ENCODE results near the gene VWCE.

VWCE gene

GRCh38 chr11:61272731-61273130, 22.4 kb downstream of the VWCE start:
- H3K9me3 ChIP-seq (ENCODE audit: control insufficient read depth in 1 of 2, low read length in 2 of 2), result no peaks in the 10 kb centered on the region
- no peaks in the 10 kb centered on the region for H3K27me3 ChIP-seq (ENCODE audit: control insufficient read depth in 1 of 2, insufficient read depth in 2 of 2, low read length in 2 of 2)
- peaks cover 7 to 10% of the 10 kb centered on the region in 2 donors for H3K4me1 ChIP-seq (ENCODE audit: control insufficient read depth in 1 of 2, insufficient read depth in 2 of 2, low read length in 2 of 2)
- H3K4me3 ChIP-seq (ENCODE audit: low read depth in 1 of 2, low read length in 2 of 2), result no peak overlapping the region
- no peak overlapping the region for H3K27ac ChIP-seq (ENCODE audit: low read depth, low read length)
- H3K36me3 ChIP-seq (ENCODE audit: control insufficient read depth in 1 of 2, insufficient read depth in 2 of 2, low read length in 2 of 2), result no peaks in the 10 kb centered on the region
- no peak overlapping the region for H3K9ac ChIP-seq (ENCODE audit: low read depth in 1 of 2, low read length in 2 of 2)

GRCh38 chr11:61270354-61271076, 24.6 kb downstream of the VWCE start:
- Histone ChIP-seq H3K27me3 (ENCODE audit: control insufficient read depth in 1 of 2, insufficient read depth in 2 of 2, low read length in 2 of 2) (no peaks in the 10 kb centered on the region), H3K4me1 (ENCODE audit: control insufficient read depth in 1 of 2, insufficient read depth in 2 of 2, low read length in 2 of 2) (peaks cover 15 to 28% of the 10 kb centered on the region in 2 donors), H3K9ac (ENCODE audit: low read depth in 1 of 2, low read length in 2 of 2) (no peak overlapping the region), H3K9me3 (ENCODE audit: control insufficient read depth in 1 of 2, low read length in 2 of 2) (no peaks in the 10 kb centered on the region), H3K27ac (ENCODE audit: low read depth, low read length) (no peak overlapping the region), H3K36me3 (ENCODE audit: control insufficient read depth in 1 of 2, insufficient read depth in 2 of 2, low read length in 2 of 2) (no peaks in the 10 kb centered on the region), H3K4me3 (ENCODE audit: low read depth in 1 of 2, low read length in 2 of 2) (no peak overlapping the region)

GRCh38 chr11:61268588-61269250, 26.4 kb downstream of the VWCE start:
- no peaks in the 10 kb centered on the region for H3K36me3 ChIP-seq (ENCODE audit: control insufficient read depth in 1 of 2, insufficient read depth in 2 of 2, low read length in 2 of 2)
- peaks cover 26 to 38% of the 10 kb centered on the region in 2 donors for H3K4me1 ChIP-seq (ENCODE audit: control insufficient read depth in 1 of 2, insufficient read depth in 2 of 2, low read length in 2 of 2)
- no peaks in the 10 kb centered on the region for H3K9me3 ChIP-seq (ENCODE audit: control insufficient read depth in 1 of 2, low read length in 2 of 2)
- no peaks in the 10 kb centered on the region for H3K27me3 ChIP-seq (ENCODE audit: control insufficient read depth in 1 of 2, insufficient read depth in 2 of 2, low read length in 2 of 2)
- H3K9ac ChIP-seq (ENCODE audit: low read depth in 1 of 2, low read length in 2 of 2), result no peak overlapping the region
- H3K27ac ChIP-seq (ENCODE audit: low read depth, low read length), result no peak overlapping the region
- H3K4me3 ChIP-seq (ENCODE audit: low read depth in 1 of 2, low read length in 2 of 2), result no peak overlapping the region

GRCh38 chr11:61267437-61267841, 27.7 kb downstream of the VWCE start:
- Histone ChIP-seq H3K27ac (ENCODE audit: low read depth, low read length) (no peak overlapping the region), H3K9me3 (ENCODE audit: control insufficient read depth in 1 of 2, low read length in 2 of 2) (no peaks in the 10 kb centered on the region), H3K27me3 (ENCODE audit: control insufficient read depth in 1 of 2, insufficient read depth in 2 of 2, low read length in 2 of 2) (no peaks in the 10 kb centered on the region), H3K4me3 (ENCODE audit: low read depth in 1 of 2, low read length in 2 of 2) (no peak overlapping the region), H3K4me1 (ENCODE audit: control insufficient read depth in 1 of 2, insufficient read depth in 2 of 2, low read length in 2 of 2) (peaks cover 21 to 32% of the 10 kb centered on the region in 2 donors), H3K9ac (ENCODE audit: low read depth in 1 of 2, low read length in 2 of 2) (no peak overlapping the region), H3K36me3 (ENCODE audit: control insufficient read depth in 1 of 2, insufficient read depth in 2 of 2, low read length in 2 of 2) (no peaks in the 10 kb centered on the region)

- H3K9me3 ChIP-seq (ENCODE audit: control insufficient read depth in 1 of 2, low read length in 2 of 2), result no peaks in the 10 kb centered on the region
- H3K27me3 ChIP-seq (ENCODE audit: control insufficient read depth in 1 of 2, insufficient read depth in 2 of 2, low read length in 2 of 2), result no peaks in the 10 kb centered on the region
- H3K4me3 ChIP-seq (ENCODE audit: low read depth in 1 of 2, low read length in 2 of 2), result no peak overlapping the region
- no peaks in the 10 kb centered on the region for H3K36me3 ChIP-seq (ENCODE audit: control insufficient read depth in 1 of 2, insufficient read depth in 2 of 2, low read length in 2 of 2)
- no peak overlapping the region for H3K9ac ChIP-seq (ENCODE audit: low read depth in 1 of 2, low read length in 2 of 2)
- peaks cover 21 to 32% of the 10 kb centered on the region in 2 donors for H3K4me1 ChIP-seq (ENCODE audit: control insufficient read depth in 1 of 2, insufficient read depth in 2 of 2, low read length in 2 of 2)
- no peak overlapping the region for H3K27ac ChIP-seq (ENCODE audit: low read depth, low read length)
Observed at GRCh38 chr11:61266602-61267001, 28.5 kb downstream of the VWCE start.

GRCh38 chr11:61265357-61265756, 29.8 kb downstream of the VWCE start:
- no peaks in the 10 kb centered on the region for H3K36me3 ChIP-seq (ENCODE audit: control insufficient read depth in 1 of 2, insufficient read depth in 2 of 2, low read length in 2 of 2)
- H3K4me1 ChIP-seq (ENCODE audit: control insufficient read depth in 1 of 2, insufficient read depth in 2 of 2, low read length in 2 of 2), result peaks cover 21 to 32% of the 10 kb centered on the region in 2 donors
- no peak overlapping the region for H3K4me3 ChIP-seq (ENCODE audit: low read depth in 1 of 2, low read length in 2 of 2)
- no peak overlapping the region for H3K9ac ChIP-seq (ENCODE audit: low read depth in 1 of 2, low read length in 2 of 2)
- no peaks in the 10 kb centered on the region for H3K9me3 ChIP-seq (ENCODE audit: control insufficient read depth in 1 of 2, low read length in 2 of 2)
- no peak overlapping the region for H3K27ac ChIP-seq (ENCODE audit: low read depth, low read length)
- H3K27me3 ChIP-seq (ENCODE audit: control insufficient read depth in 1 of 2, insufficient read depth in 2 of 2, low read length in 2 of 2), result no peaks in the 10 kb centered on the region

- Histone ChIP-seq H3K27me3 (ENCODE audit: control insufficient read depth in 1 of 2, insufficient read depth in 2 of 2, low read length in 2 of 2) (no peaks in the 10 kb centered on the region), H3K36me3 (ENCODE audit: control insufficient read depth in 1 of 2, insufficient read depth in 2 of 2, low read length in 2 of 2) (no peaks in the 10 kb centered on the region), H3K4me3 (ENCODE audit: low read depth in 1 of 2, low read length in 2 of 2) (no peak overlapping the region), H3K9me3 (ENCODE audit: control insufficient read depth in 1 of 2, low read length in 2 of 2) (no peaks in the 10 kb centered on the region), H3K9ac (ENCODE audit: low read depth in 1 of 2, low read length in 2 of 2) (no peak overlapping the region), H3K4me1 (ENCODE audit: control insufficient read depth in 1 of 2, insufficient read depth in 2 of 2, low read length in 2 of 2) (peaks cover 21 to 32% of the 10 kb centered on the region in 2 donors), H3K27ac (ENCODE audit: low read depth, low read length) (no peak overlapping the region)
Observed at GRCh38 chr11:61264795-61265194, 30.3 kb downstream of the VWCE start.

GRCh38 chr11:61264371-61264770, 30.7 kb downstream of the VWCE start:
- H3K36me3 ChIP-seq (ENCODE audit: control insufficient read depth in 1 of 2, insufficient read depth in 2 of 2, low read length in 2 of 2), result no peaks in the 10 kb centered on the region

GRCh38 chr11:61259363-61259762, 35.8 kb downstream of the VWCE start:
- Histone ChIP-seq H3K4me3 (ENCODE audit: low read depth in 1 of 2, low read length in 2 of 2) (no peak overlapping the region), H3K27ac (ENCODE audit: low read depth, low read length) (no peak overlapping the region), H3K27me3 (ENCODE audit: control insufficient read depth in 1 of 2, insufficient read depth in 2 of 2, low read length in 2 of 2) (no peaks in the 10 kb centered on the region), H3K36me3 (ENCODE audit: control insufficient read depth in 1 of 2, insufficient read depth in 2 of 2, low read length in 2 of 2) (no peaks in the 10 kb centered on the region), H3K4me1 (ENCODE audit: control insufficient read depth in 1 of 2, insufficient read depth in 2 of 2, low read length in 2 of 2) (peaks cover 1% of the 10 kb centered on the region in 2 donors), H3K9me3 (ENCODE audit: control insufficient read depth in 1 of 2, low read length in 2 of 2) (no peaks in the 10 kb centered on the region), H3K9ac (ENCODE audit: low read depth in 1 of 2, low read length in 2 of 2) (no peak overlapping the region)

More at GRCh38 chr11:61264371-61264770, 30.7 kb downstream of the VWCE start:
- Histone ChIP-seq H3K27ac (ENCODE audit: low read depth, low read length) (no peak overlapping the region), H3K4me1 (ENCODE audit: control insufficient read depth in 1 of 2, insufficient read depth in 2 of 2, low read length in 2 of 2) (peaks cover 21 to 32% of the 10 kb centered on the region in 2 donors), H3K27me3 (ENCODE audit: control insufficient read depth in 1 of 2, insufficient read depth in 2 of 2, low read length in 2 of 2) (no peaks in the 10 kb centered on the region), H3K4me3 (ENCODE audit: low read depth in 1 of 2, low read length in 2 of 2) (no peak overlapping the region), H3K9me3 (ENCODE audit: control insufficient read depth in 1 of 2, low read length in 2 of 2) (no peaks in the 10 kb centered on the region), H3K9ac (ENCODE audit: low read depth in 1 of 2, low read length in 2 of 2) (no peak overlapping the region)

- Histone ChIP-seq H3K9me3 (ENCODE audit: control insufficient read depth in 1 of 2, low read length in 2 of 2) (no peaks in the 10 kb centered on the region), H3K9ac (ENCODE audit: low read depth in 1 of 2, low read length in 2 of 2) (no peak overlapping the region), H3K36me3 (ENCODE audit: control insufficient read depth in 1 of 2, insufficient read depth in 2 of 2, low read length in 2 of 2) (no peaks in the 10 kb centered on the region), H3K27me3 (ENCODE audit: control insufficient read depth in 1 of 2, insufficient read depth in 2 of 2, low read length in 2 of 2) (no peaks in the 10 kb centered on the region), H3K4me3 (ENCODE audit: low read depth in 1 of 2, low read length in 2 of 2) (no peak overlapping the region), H3K4me1 (ENCODE audit: control insufficient read depth in 1 of 2, insufficient read depth in 2 of 2, low read length in 2 of 2) (no peaks in the 10 kb centered on the region), H3K27ac (ENCODE audit: low read depth, low read length) (no peak overlapping the region)
Observed at GRCh38 chr11:61258546-61258945, 36.6 kb downstream of the VWCE start.
